SK-N-SH treated with all-trans-retinoic acid at 6 μM for 48 hours (cell line): ENCODE results near the gene MAP3K10.

Experiments
- ATAC-seq: fragments of 200-7000 bp; cut with Tn5 transposase; 3 replicates; pipeline ENCODE4 v1.9.1; 2020; ENCODE audit warnings: mild to moderate bottlenecking, moderate library complexity
- ARNTL ChIP-seq: fragments of 450-650 bp; formaldehyde crosslinking; IDR thresholded peaks from 2 replicates; pipeline ENCODE4 v1.5.0; 2020; ENCODE audit warnings: low read depth, mild to moderate bottlenecking, moderate library complexity, borderline replicate concordance
- BACH2 ChIP-seq: fragments of 250-450 bp; sonication (Bioruptor Pico); IDR thresholded peaks from 2 replicates; pipeline ENCODE4 v1.9.0; 2021; ENCODE audit warnings: mild to moderate bottlenecking, borderline replicate concordance
- CREB5 ChIP-seq: fragments of 250-450 bp; sonication (Bioruptor Pico); IDR thresholded peaks from 2 replicates; pipeline ENCODE4 v1.5.1; 2020; ENCODE audit warnings: low read depth, mild to moderate bottlenecking, moderate library complexity
- CSDC2 ChIP-seq: fragments of 250-450 bp; sonication (Bioruptor Pico); IDR thresholded peaks from 2 replicates; pipeline ENCODE4 v1.5.0; 2020; ENCODE audit warnings: mild to moderate bottlenecking, moderate library complexity
- ESRRG ChIP-seq: fragments of 250-450 bp; sonication (Bioruptor Pico); IDR thresholded peaks from 2 replicates; pipeline ENCODE4 v1.6.1; 2021; ENCODE audit warnings: mild to moderate bottlenecking
- GLIS3 ChIP-seq: fragments of 250-450 bp; sonication (Bioruptor Pico); IDR thresholded peaks from 2 replicates; pipeline ENCODE4 v1.5.0; 2020; ENCODE audit warnings: mild to moderate bottlenecking, moderate library complexity
- ISL1 ChIP-seq: fragments of 250-450 bp; sonication (Bioruptor Pico); IDR thresholded peaks from 2 replicates; pipeline ENCODE4 v2.1.2; 2022; ENCODE audit warnings: mild to moderate bottlenecking, moderate library complexity
- OSR1 ChIP-seq: fragments of 250-450 bp; sonication (Bioruptor Pico); IDR thresholded peaks from 2 replicates; pipeline ENCODE4 v1.8.0; 2022; ENCODE audit warnings: moderate library complexity, mild to moderate bottlenecking, inconsistent platforms
- PATZ1 ChIP-seq: fragments of 250-450 bp; sonication (Bioruptor Pico); IDR thresholded peaks from 2 replicates; pipeline ENCODE4 v1.8.0; 2020; ENCODE audit warnings: mild to moderate bottlenecking, moderate library complexity, borderline replicate concordance
- PPARA ChIP-seq: fragments of 250-450 bp; sonication (Bioruptor Pico); IDR thresholded peaks from 2 replicates; pipeline ENCODE4 v1.5.0; 2020; ENCODE audit warnings: mild to moderate bottlenecking, borderline replicate concordance
- SNAI2 ChIP-seq: fragments of 250-450 bp; sonication (Bioruptor Pico); IDR thresholded peaks from 2 replicates; pipeline ENCODE4 v1.5.0; 2020; ENCODE audit warnings: mild to moderate bottlenecking, moderate library complexity
- TCF4 ChIP-seq: fragments of 250-450 bp; sonication (Bioruptor Pico); IDR thresholded peaks from 2 replicates; pipeline ENCODE4 v1.8.0; 2021; ENCODE audit warnings: mild to moderate bottlenecking, moderate library complexity, borderline replicate concordance
- TOX ChIP-seq: fragments of 250-450 bp; sonication (Bioruptor Pico); IDR thresholded peaks from 2 replicates; pipeline ENCODE4 v1.8.0; 2021; ENCODE audit warnings: mild to moderate bottlenecking, moderate library complexity, borderline replicate concordance
- TSHZ2 ChIP-seq: fragments of 250-450 bp; sonication (Bioruptor Pico); IDR thresholded peaks from 2 replicates; pipeline ENCODE4 v1.5.0; 2020; ENCODE audit warnings: mild to moderate bottlenecking, moderate library complexity
- ZC3H10 ChIP-seq: fragments of 250-450 bp; sonication (Bioruptor Pico); IDR thresholded peaks from 2 replicates; pipeline ENCODE4 v1.5.1; 2021; ENCODE audit warnings: mild to moderate bottlenecking, moderate library complexity
- ZFP3 ChIP-seq: fragments of 250-450 bp; sonication (Bioruptor Pico); IDR thresholded peaks from 2 replicates; pipeline ENCODE4 v1.5.0; 2020; ENCODE audit warnings: mild to moderate bottlenecking, moderate library complexity
- ZFP30 ChIP-seq: fragments of 450-650 bp; formaldehyde crosslinking; IDR thresholded peaks from 2 replicates; pipeline ENCODE4 v1.5.0; 2022; ENCODE audit warnings: mild to moderate bottlenecking, moderate library complexity
- ZNF565 ChIP-seq: fragments of 450-650 bp; formaldehyde crosslinking; conservative IDR thresholded peaks from 2 replicates; pipeline ENCODE4 v1.5.0; 2020; ENCODE audit warnings: low read depth, mild to moderate bottlenecking, moderate library complexity
- ZNF70 ChIP-seq: fragments of 450-650 bp; formaldehyde crosslinking; IDR thresholded peaks from 2 replicates; pipeline ENCODE4 v1.5.0; 2020; ENCODE audit warnings: mild to moderate bottlenecking, moderate library complexity
- ZNF8 ChIP-seq: fragments of 450-650 bp; formaldehyde crosslinking; IDR thresholded peaks from 2 replicates; pipeline ENCODE4 v1.5.0; 2020; ENCODE audit warnings: mild to moderate bottlenecking, moderate library complexity
- TF ChIP-seq, protein P1 (sequence below): fragments of 250-450 bp; sonication (Bioruptor Pico); IDR thresholded peaks from 2 replicates; pipeline ENCODE4 v1.5.1; 2021; ENCODE audit warnings: mild to moderate bottlenecking, moderate library complexity
- TF ChIP-seq, protein P2 (sequence below): fragments of 250-450 bp; sonication (Bioruptor Pico); IDR thresholded peaks from 2 replicates; pipeline ENCODE4 v1.8.0; 2021; ENCODE audit warnings: low read depth, mild to moderate bottlenecking, moderate library complexity, borderline replicate concordance

Gene MAP3K10

GRCh38 chr19:40247178-40247577 lies 56.0 kb downstream of the MAP3K10 start:
- ATAC-seq: no peak
- TF ChIP-seq TCF4 (CRISPR knock-in tag) (no peak), CREB5 (CRISPR knock-in tag) (no peak), GLIS3 (CRISPR knock-in tag) (no peak), CSDC2 (no peak), BACH2 (CRISPR knock-in tag) (no peak), ZNF70 (CRISPR knock-in tag) (no peak), PPARA (CRISPR knock-in tag) (no peak), ZFP30 (CRISPR knock-in tag) (no peak), SNAI2 (CRISPR knock-in tag) (no peak)
- TF ChIP-seq, protein P1, sequence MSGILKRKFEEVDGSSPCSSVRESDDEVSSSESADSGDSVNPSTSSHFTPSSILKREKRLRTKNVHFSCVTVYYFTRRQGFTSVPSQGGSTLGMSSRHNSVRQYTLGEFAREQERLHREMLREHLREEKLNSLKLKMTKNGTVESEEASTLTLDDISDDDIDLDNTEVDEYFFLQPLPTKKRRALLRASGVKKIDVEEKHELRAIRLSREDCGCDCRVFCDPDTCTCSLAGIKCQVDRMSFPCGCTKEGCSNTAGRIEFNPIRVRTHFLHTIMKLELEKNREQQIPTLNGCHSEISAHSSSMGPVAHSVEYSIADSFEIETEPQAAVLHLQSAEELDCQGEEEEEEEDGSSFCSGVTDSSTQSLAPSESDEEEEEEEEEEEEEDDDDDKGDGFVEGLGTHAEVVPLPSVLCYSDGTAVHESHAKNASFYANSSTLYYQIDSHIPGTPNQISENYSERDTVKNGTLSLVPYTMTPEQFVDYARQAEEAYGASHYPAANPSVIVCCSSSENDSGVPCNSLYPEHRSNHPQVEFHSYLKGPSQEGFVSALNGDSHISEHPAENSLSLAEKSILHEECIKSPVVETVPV (CRISPR knock-in tag): no peak
- TF ChIP-seq, protein P2, sequence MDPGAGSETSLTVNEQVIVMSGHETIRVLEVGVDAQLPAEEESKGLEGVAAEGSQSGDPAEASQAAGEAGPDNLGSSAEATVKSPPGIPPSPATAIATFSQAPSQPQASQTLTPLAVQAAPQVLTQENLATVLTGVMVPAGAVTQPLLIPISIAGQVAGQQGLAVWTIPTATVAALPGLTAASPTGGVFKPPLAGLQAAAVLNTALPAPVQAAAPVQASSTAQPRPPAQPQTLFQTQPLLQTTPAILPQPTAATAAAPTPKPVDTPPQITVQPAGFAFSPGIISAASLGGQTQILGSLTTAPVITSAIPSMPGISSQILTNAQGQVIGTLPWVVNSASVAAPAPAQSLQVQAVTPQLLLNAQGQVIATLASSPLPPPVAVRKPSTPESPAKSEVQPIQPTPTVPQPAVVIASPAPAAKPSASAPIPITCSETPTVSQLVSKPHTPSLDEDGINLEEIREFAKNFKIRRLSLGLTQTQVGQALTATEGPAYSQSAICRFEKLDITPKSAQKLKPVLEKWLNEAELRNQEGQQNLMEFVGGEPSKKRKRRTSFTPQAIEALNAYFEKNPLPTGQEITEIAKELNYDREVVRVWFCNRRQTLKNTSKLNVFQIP: no peak

DNA sequence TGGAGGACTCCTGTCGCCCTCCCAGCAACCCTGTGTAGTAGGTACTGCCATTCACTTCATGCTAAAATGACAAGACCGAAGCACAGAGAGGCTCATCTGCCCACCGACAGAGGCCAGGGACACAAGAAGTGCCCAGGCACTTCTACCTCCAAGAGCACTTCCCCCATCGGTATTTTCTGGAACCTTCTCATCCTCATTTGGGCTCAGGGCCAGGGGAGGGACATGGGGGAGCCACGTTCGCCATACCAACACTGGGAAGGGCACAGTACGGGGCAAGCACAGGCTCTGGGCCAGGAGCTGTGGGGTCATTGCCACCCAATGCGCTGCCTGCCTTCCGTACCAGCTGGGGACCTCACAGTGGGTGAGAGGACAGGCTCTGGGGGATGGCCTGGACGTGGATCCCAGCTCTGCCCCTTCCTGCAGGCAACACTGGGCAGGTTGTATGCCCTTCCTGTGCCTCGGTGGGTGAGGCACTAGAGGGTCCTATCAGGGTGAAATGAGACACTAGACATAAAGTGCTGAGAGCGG lies 56.6 kb downstream of the MAP3K10 start:
- ATAC-seq: no peak
- no peak for TF ChIP-seq CSDC2
- TF ChIP-seq CREB5 (CRISPR knock-in tag): no peak

DNA sequence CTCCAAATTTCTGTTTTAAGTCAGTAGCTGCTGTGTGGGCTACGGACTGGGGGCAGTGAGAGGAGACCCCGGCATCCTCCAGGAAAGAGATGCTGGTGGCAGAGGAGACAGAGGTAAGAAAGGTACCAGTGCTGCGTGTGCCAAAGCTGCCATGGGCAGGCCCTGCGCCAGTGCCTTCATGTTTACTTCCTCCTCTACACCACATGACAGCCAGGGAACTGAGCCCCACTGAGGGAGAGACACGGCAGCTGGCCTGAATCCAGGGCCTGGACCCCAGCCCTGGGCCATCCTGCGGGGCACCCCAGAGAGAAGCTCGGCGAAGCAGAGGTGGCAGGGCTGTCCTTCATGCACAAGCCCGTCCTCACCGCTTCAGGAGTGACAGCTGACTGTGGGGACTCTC lies 58.0 kb downstream of the MAP3K10 start:
- no peak for ATAC-seq
- TF ChIP-seq ZC3H10 (CRISPR knock-in tag) (no peak), ZNF565 (CRISPR knock-in tag) (no peak), TCF4 (CRISPR knock-in tag) (no peak), SNAI2 (CRISPR knock-in tag) (no peak), CREB5 (CRISPR knock-in tag) (no peak), ISL1 (no peak), ESRRG (CRISPR knock-in tag) (no peak), ARNTL (CRISPR knock-in tag) (no peak), TSHZ2 (CRISPR knock-in tag) (no peak), ZFP3 (no peak), ZNF70 (CRISPR knock-in tag) (no peak), ZNF8 (CRISPR knock-in tag) (no peak), BACH2 (CRISPR knock-in tag) (no peak), CSDC2 (no peak), TOX (CRISPR knock-in tag) (no peak), OSR1 (CRISPR knock-in tag) (no peak), ZFP30 (CRISPR knock-in tag) (no peak), PATZ1 (CRISPR knock-in tag) (no peak)
- TF ChIP-seq, protein P1 (CRISPR knock-in tag): no peak
- TF ChIP-seq, protein P2: no peak
